PC-9 (cell line): ENCODE data around the gene COL27A1. TPM values are rescaled to one million over a fixed set of nuclear protein-coding genes. Genes with fewer than 3 reads are reported as not detected.
A peak's percentile ranks its signal among the peaks of the same experiment; 100 is the strongest.

Experiments
- BruUV-seq: library from RNA; stranded (reverse); fragments of 400-500 nt; replicated peaks from 2 replicates; lab custom pipeline; 2021; lab: Mats Ljungman, UMichigan
- CTCF ChIA-PET: fragments of 300-600 bp; sonication (Branson Sonifier 250); formaldehyde crosslinking; loops from one replicate; lab custom pipeline; 2022; ENCODE audit warnings: antibody characterized with exemption; lab: Charles Lee
- POLR2A ChIA-PET: fragments of 300-600 bp; sonication (Branson Sonifier 250); formaldehyde crosslinking; loops from one replicate; lab custom pipeline; 2022; ENCODE audit warnings: antibody characterized with exemption; ENCODE audit not compliant: unreplicated experiment; lab: Charles Lee
- DNase-seq, 2 experiments: peaks; one replicate each; pipeline versions ENCODE4 v3.0.0 to v3.0.0-alpha.2; 2015 to 2022; ENCODE audit warnings: mixed read lengths in 1 of 2
- H2AFZ ChIP-seq: fragments of 200-600 bp; sonication (generic); 2 replicates; pipeline ENCODE4 v1.8.1; 2017; ENCODE audit warnings: antibody characterized with exemption
- H3F3A ChIP-seq: fragments of 200-600 bp; sonication (generic); 2 replicates; pipeline ENCODE4 v1.8.1; 2017; ENCODE audit warnings: antibody characterized with exemption, mild to moderate bottlenecking, low read depth; ENCODE audit not compliant: insufficient read depth
- H3K27ac ChIP-seq: fragments of 200-600 bp; sonication (generic); 2 replicates; pipeline ENCODE4 v1.6.1; 2016; ENCODE audit warnings: mixed run types
- H3K27me3 ChIP-seq: fragments of 200-600 bp; sonication (generic); 2 replicates; pipeline ENCODE4 v1.6.1; 2016; ENCODE audit warnings: low read depth, mixed run types; ENCODE audit not compliant: insufficient read depth
- H3K36me3 ChIP-seq: fragments of 200-600 bp; sonication (generic); 2 replicates; pipeline ENCODE4 v1.6.1; 2016; ENCODE audit warnings: low read depth, mixed run types
- H3K4me1 ChIP-seq: fragments of 200-600 bp; sonication (generic); replicated peaks from 2 replicates; pipeline ENCODE4 v1.6.1; 2016; ENCODE audit warnings: mixed run types; ENCODE audit not compliant: insufficient read depth
- H3K4me2 ChIP-seq: fragments of 200-600 bp; sonication (generic); 2 replicates; pipeline ENCODE4 v1.6.1; 2017; ENCODE audit warnings: mixed run types
- H3K4me3 ChIP-seq: fragments of 200-600 bp; sonication (generic); 2 replicates; pipeline ENCODE4 v1.6.1; 2016; ENCODE audit warnings: mixed run types
- H3K79me2 ChIP-seq: fragments of 200-600 bp; sonication (generic); 2 replicates; pipeline ENCODE4 v1.6.1; 2017; ENCODE audit warnings: low read depth, mixed run types
- H3K9me2 ChIP-seq: fragments of 200-600 bp; sonication (generic); 2 replicates; pipeline ENCODE4 v1.8.1; 2017; ENCODE audit warnings: mild to moderate bottlenecking; ENCODE audit not compliant: insufficient read depth
- H3K9me3 ChIP-seq: fragments of 200-600 bp; sonication (generic); 2 replicates; pipeline ENCODE4 v1.8.1; 2016; ENCODE audit warnings: low read depth; ENCODE audit not compliant: insufficient read depth
- H4K20me1 ChIP-seq: fragments of 200-600 bp; sonication (generic); 2 replicates; pipeline ENCODE4 v1.8.1; 2017; ENCODE audit not compliant: insufficient read depth
- EZH2 ChIP-seq: fragments of 200-600 bp; sonication (generic); IDR thresholded peaks from 2 replicates; pipeline ENCODE4 v1.8.0; 2017; ENCODE audit warnings: antibody characterized with exemption, low read depth
- intact Hi-C: fragments of 100-400 bp; cut with micrococcal nuclease; formaldehyde crosslinking; loops from one replicate; pipeline ENCODE4 v1.10.0; 2022; ENCODE audit not compliant: unreplicated experiment
- total RNA-seq: library from RNA; stranded (reverse); gene quantifications from 2 replicates; pipeline ENCODE4 v1.2.3, GENCODE V29; 2021
- TF ChIP-seq, protein P1 (sequence below): fragments of 200-600 bp; sonication (generic); conservative IDR thresholded peaks from 2 replicates; pipeline ENCODE4 v1.6.1; 2017; ENCODE audit warnings: mixed run types, antibody characterized with exemption, mild to moderate bottlenecking, moderate library complexity

The COL27A1 gene
- total RNA-seq, 1 experiment from 2014 or later, result 0.39 TPM

DNA sequence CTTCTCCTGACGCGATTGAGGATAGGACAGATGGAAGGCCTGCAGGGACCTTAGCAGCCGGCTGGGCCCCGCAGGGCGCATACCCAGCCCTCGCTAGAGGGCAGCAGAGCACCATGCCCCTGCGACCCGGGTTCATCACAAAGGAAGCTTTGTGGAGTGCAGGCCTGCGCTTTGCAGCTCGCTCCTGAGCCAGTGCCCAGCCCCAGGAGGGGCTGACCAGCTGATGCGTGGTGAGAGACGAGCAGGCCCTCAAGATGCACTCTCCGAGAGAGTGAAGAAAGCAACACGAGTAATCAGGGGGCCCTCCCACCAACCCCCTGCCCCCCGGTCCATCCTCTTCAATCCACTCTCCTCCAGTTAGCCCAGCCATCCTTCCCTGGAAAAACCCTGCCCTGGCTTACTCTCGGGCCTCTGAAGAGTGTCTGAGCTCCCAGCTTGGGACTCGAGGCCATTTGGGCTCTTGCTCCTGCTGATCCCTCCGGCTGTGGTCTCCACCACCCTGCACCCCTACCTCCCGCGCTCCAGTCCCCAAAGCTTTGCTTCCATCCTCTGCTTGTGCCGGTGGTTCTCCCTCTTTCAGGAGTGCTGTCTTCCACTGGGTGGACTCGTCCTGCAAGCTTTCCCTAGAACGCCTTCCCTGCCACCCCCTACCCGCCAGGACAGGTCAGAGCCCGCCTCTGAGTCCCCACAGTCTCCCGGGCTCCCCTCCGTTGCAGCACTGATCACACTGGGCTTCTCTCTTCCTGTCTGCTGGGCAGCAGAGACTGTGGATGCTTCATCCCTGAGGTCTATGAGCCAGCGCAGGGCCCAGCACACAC lies 47.1 kb upstream of the COL27A1 start:
- H3K4me2 ChIP-seq, result no peak overlapping the region
- no peaks in the 10 kb centered on the region for H3K79me2 ChIP-seq
- intact Hi-C loops, result loop anchor here (1.0 to 5.0 kb wide), 3 partner anchors 183 to 904 kb away; no protein-coding TSS in a partner anchor
- no peaks in the 10 kb centered on the region for H3K4me1 ChIP-seq
- no peaks in the 10 kb centered on the region for H3F3A ChIP-seq
- H3K27ac ChIP-seq, result no peak overlapping the region
- ChIA-PET POLR2A (no interaction called here), CTCF (interaction anchor here (0.6 to 2.3 kb wide), 7 partner anchors 26 to 887 kb away, joined by 3 to 18 read pairs (median 3); partner anchors contain the start of genes FKBP15 and SLC31A1)
- H3K4me3 ChIP-seq, result no peak overlapping the region
- no peak overlapping the region for H2AFZ ChIP-seq
- TF ChIP-seq EZH2, result no peak
- TF ChIP-seq, protein P1, sequence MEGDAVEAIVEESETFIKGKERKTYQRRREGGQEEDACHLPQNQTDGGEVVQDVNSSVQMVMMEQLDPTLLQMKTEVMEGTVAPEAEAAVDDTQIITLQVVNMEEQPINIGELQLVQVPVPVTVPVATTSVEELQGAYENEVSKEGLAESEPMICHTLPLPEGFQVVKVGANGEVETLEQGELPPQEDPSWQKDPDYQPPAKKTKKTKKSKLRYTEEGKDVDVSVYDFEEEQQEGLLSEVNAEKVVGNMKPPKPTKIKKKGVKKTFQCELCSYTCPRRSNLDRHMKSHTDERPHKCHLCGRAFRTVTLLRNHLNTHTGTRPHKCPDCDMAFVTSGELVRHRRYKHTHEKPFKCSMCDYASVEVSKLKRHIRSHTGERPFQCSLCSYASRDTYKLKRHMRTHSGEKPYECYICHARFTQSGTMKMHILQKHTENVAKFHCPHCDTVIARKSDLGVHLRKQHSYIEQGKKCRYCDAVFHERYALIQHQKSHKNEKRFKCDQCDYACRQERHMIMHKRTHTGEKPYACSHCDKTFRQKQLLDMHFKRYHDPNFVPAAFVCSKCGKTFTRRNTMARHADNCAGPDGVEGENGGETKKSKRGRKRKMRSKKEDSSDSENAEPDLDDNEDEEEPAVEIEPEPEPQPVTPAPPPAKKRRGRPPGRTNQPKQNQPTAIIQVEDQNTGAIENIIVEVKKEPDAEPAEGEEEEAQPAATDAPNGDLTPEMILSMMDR, result peak; percentile 81
- H3K36me3 ChIP-seq, result no peaks in the 10 kb centered on the region
- 0 out of 2 replicates have a peak, but pooled peaks cover 5% of the 10 kb centered on the region for H4K20me1 ChIP-seq
- H3K27me3 ChIP-seq, result peaks cover 53% of the 10 kb centered on the region
- BruUV-seq, result no TSS peak
- H3K9me3 ChIP-seq, result no peaks in the 10 kb centered on the region
- H3K9me2 ChIP-seq, result no peaks in the 10 kb centered on the region
- peak in 1 of 2 experiments; percentile 74 for DNase-seq

DNA sequence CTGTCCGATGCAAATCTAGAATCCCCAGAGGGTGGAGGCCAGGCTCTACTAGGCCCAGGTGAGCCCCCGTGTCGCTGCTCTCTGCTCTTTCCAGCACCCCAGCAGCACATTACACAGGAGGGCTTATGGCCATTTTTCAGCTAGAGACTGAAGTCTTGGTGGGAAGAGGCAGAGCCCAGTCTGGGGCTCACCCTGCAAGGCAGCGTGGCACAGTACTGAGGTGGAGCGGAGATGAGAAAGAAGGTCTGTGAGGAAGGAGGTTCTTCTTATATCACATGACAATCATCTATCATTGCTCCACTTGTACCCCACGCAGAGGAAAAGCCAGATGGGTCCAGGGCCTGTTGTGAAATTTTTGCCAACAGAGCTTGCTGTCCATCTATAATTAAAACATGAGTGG lies 46.2 kb upstream of the COL27A1 start:
- ChIA-PET CTCF (interaction anchor here (2.3 kb wide), 1 partner anchor 182 kb away, joined by 18 read pairs; no protein-coding TSS in a partner anchor), POLR2A (no interaction called here)
- Histone ChIP-seq H3K4me2 (no peak overlapping the region), H3K79me2 (no peaks in the 10 kb centered on the region), H3K4me3 (no peak overlapping the region), H4K20me1 (0 out of 2 replicates have a peak, but pooled peaks cover 5% of the 10 kb centered on the region), H3K27me3 (peaks cover 62% of the 10 kb centered on the region), H3K9me3 (no peaks in the 10 kb centered on the region), H3K9me2 (no peaks in the 10 kb centered on the region), H3K4me1 (no peaks in the 10 kb centered on the region), H2AFZ (no peak overlapping the region), H3F3A (no peaks in the 10 kb centered on the region), H3K36me3 (no peaks in the 10 kb centered on the region), H3K27ac (no peak overlapping the region)
- DNase-seq, result no peak
- intact Hi-C loops, result loop anchor here (5.0 kb wide), 1 partner anchor 903 kb away; no protein-coding TSS in a partner anchor
- no TSS peak for BruUV-seq
- TF ChIP-seq, protein P1, result no peak
- TF ChIP-seq EZH2, result no peak

DNA sequence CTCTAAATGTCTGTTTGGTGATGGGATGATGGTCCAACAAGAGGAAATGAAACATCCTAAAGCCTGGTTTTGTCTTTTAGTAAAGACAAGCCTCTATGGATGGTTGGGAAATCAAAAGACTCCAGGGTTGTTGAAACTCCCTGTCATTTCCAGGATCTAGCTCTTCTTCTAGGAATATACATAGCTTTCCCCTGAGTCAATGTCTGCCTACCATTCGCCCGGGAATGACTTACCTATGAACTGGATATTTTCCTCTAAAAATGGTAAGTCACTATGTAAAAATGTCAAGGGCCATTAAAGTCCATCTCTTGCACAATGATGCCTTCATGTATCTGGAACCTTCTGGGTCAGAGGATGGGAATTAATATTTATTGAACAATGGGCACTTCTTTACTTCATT lies 45.2 kb upstream of the COL27A1 start:
- ChIA-PET POLR2A (interaction anchor here (0.7 kb wide), 1 partner anchor 201 kb away, joined by 5 read pairs; no protein-coding TSS in a partner anchor), CTCF (interaction anchor here (0.6 kb wide), 1 partner anchor 292 kb away, joined by 5 read pairs; no protein-coding TSS in a partner anchor)
- Histone ChIP-seq H3K36me3 (no peaks in the 10 kb centered on the region), H2AFZ (no peak overlapping the region), H4K20me1 (0 out of 2 replicates have a peak, but pooled peaks cover 5% of the 10 kb centered on the region), H3K4me3 (no peak overlapping the region), H3K4me2 (no peak overlapping the region), H3K9me3 (no peaks in the 10 kb centered on the region), H3K27ac (no peak overlapping the region), H3F3A (no peaks in the 10 kb centered on the region), H3K4me1 (no peaks in the 10 kb centered on the region), H3K79me2 (no peaks in the 10 kb centered on the region), H3K9me2 (no peaks in the 10 kb centered on the region), H3K27me3 (peaks cover 62% of the 10 kb centered on the region)
- BruUV-seq, result no TSS peak
- TF ChIP-seq, protein P1, result no peak
- TF ChIP-seq EZH2, result no peak
- DNase-seq, result no peak
- intact Hi-C loops, result no loop called here
